BLaER1 (cell line): ENCODE data around the gene TC2N.

ENCODE experiments used
- H3K27ac ChIP-seq: shearing (Covaris generic); formaldehyde crosslinking; 2 replicates; pipeline ENCODE4 v1.8.1; 2022
- H3K27me3 ChIP-seq: shearing (Covaris generic); formaldehyde crosslinking; 2 replicates; pipeline ENCODE4 v1.8.1; 2022
- H3K36me3 ChIP-seq: shearing (Covaris generic); formaldehyde crosslinking; 2 replicates; pipeline ENCODE4 v1.8.1; 2022
- H3K4me1 ChIP-seq: shearing (Covaris generic); formaldehyde crosslinking; 2 replicates; pipeline ENCODE4 v1.8.1; 2022
- H3K4me2 ChIP-seq: shearing (Covaris generic); formaldehyde crosslinking; 2 replicates; pipeline ENCODE4 v1.8.1; 2022
- H3K4me3 ChIP-seq: shearing (Covaris generic); formaldehyde crosslinking; 2 replicates; pipeline ENCODE4 v1.8.1; 2022
- H3K9ac ChIP-seq: shearing (Covaris generic); formaldehyde crosslinking; 2 replicates; pipeline ENCODE4 v1.8.1; 2022
- H3K9me3 ChIP-seq: shearing (Covaris generic); formaldehyde crosslinking; 2 replicates; pipeline ENCODE4 v1.8.1; 2022
- H4K20me1 ChIP-seq: shearing (Covaris generic); formaldehyde crosslinking; 2 replicates; pipeline ENCODE4 v1.8.1; 2022
- Cebpa-rat ChIP-seq: shearing (Covaris generic); IDR thresholded peaks from 2 replicates; pipeline ENCODE4 v1.8.1; 2022

TC2N gene

GRCh38 chr14:91774140-91775096 is 92.9 kb downstream of the TC2N start:
- TF ChIP-seq Cebpa-rat: no peak
- H3K36me3 ChIP-seq: no peaks in the 10 kb centered on the region
- no peak overlapping the region for H3K4me3 ChIP-seq
- H3K27me3 ChIP-seq: no peaks in the 10 kb centered on the region
- no peaks in the 10 kb centered on the region for H3K9me3 ChIP-seq
- no peak overlapping the region for H3K27ac ChIP-seq
- no peak overlapping the region for H3K9ac ChIP-seq
- no peaks in the 10 kb centered on the region for H4K20me1 ChIP-seq
- no peaks in the 10 kb centered on the region; the same call in 1 of the 2 replicates for H3K4me1 ChIP-seq
- no peak overlapping the region for H3K4me2 ChIP-seq

- H4K20me1 ChIP-seq: no peaks in the 10 kb centered on the region
- no peaks in the 10 kb centered on the region for H3K27me3 ChIP-seq
- H3K9ac ChIP-seq: no peak overlapping the region
- no peak overlapping the region for H3K4me2 ChIP-seq
- no peaks in the 10 kb centered on the region for H3K9me3 ChIP-seq
- no peak for TF ChIP-seq Cebpa-rat
- H3K27ac ChIP-seq: no peak overlapping the region
- H3K4me1 ChIP-seq: no peaks in the 10 kb centered on the region; the same call in 1 of the 2 replicates
- H3K36me3 ChIP-seq: no peaks in the 10 kb centered on the region
- no peak overlapping the region for H3K4me3 ChIP-seq
Observed at GRCh38 chr14:91770185-91770584, 97.2 kb downstream of the TC2N start.

GRCh38 chr14:91755570-91756295 is 111.6 kb downstream of the TC2N start:
- Histone ChIP-seq H3K4me1 (peaks cover 14% of the 10 kb centered on the region; the same call in 1 of the 2 replicates), H3K9ac (no peak overlapping the region), H3K27ac (no peak overlapping the region), H3K9me3 (peaks cover 17% of the 10 kb centered on the region), H3K36me3 (no peaks in the 10 kb centered on the region), H3K4me2 (no peak overlapping the region), H4K20me1 (no peaks in the 10 kb centered on the region), H3K27me3 (no peaks in the 10 kb centered on the region), H3K4me3 (no peak overlapping the region)
- TF ChIP-seq Cebpa-rat: peak; percentile 65; the same call in 1 of the 2 replicates

- no peak overlapping the region for H3K9ac ChIP-seq
- H3K36me3 ChIP-seq: no peaks in the 10 kb centered on the region
- no peak overlapping the region for H3K27ac ChIP-seq
- no peaks in the 10 kb centered on the region for H4K20me1 ChIP-seq
- H3K9me3 ChIP-seq: peaks cover 8% of the 10 kb centered on the region; the same call in 1 of the 2 replicates
- no peak overlapping the region for H3K4me2 ChIP-seq
- peaks cover 14% of the 10 kb centered on the region; the same call in 1 of the 2 replicates for H3K4me1 ChIP-seq
- no peak for TF ChIP-seq Cebpa-rat
- H3K27me3 ChIP-seq: no peaks in the 10 kb centered on the region
- no peak overlapping the region for H3K4me3 ChIP-seq
Observed at GRCh38 chr14:91754819-91755218, 112.5 kb downstream of the TC2N start.

- Histone ChIP-seq H3K9me3 (0 out of 2 replicates have a peak, but pooled peaks cover 1% of the 10 kb centered on the region), H3K4me3 (no peak overlapping the region), H3K4me1 (peaks cover 14% of the 10 kb centered on the region; the same call in 1 of the 2 replicates), H3K36me3 (no peaks in the 10 kb centered on the region), H3K4me2 (peak overlapping the region; percentile 11; the same call in 1 of the 2 replicates), H4K20me1 (no peaks in the 10 kb centered on the region), H3K27me3 (no peaks in the 10 kb centered on the region), H3K27ac (no peak overlapping the region), H3K9ac (no peak overlapping the region)
- TF ChIP-seq Cebpa-rat: no peak
Observed at GRCh38 chr14:91754185-91754584, 113.2 kb downstream of the TC2N start.

- H3K4me2 ChIP-seq: peak overlapping the region; percentile 11
- H3K9me3 ChIP-seq: no peaks in the 10 kb centered on the region
- H3K4me1 ChIP-seq: peaks cover 14% of the 10 kb centered on the region; the same call in 1 of the 2 replicates
- H3K27ac ChIP-seq: no peak overlapping the region
- no peaks in the 10 kb centered on the region for H4K20me1 ChIP-seq
- no peaks in the 10 kb centered on the region for H3K27me3 ChIP-seq
- H3K9ac ChIP-seq: no peak overlapping the region
- H3K36me3 ChIP-seq: no peaks in the 10 kb centered on the region
- no peak overlapping the region for H3K4me3 ChIP-seq
- TF ChIP-seq Cebpa-rat: no peak
Observed at GRCh38 chr14:91753501-91754128, 113.7 kb downstream of the TC2N start.

GRCh38 chr14:91752961-91753360 is 114.4 kb downstream of the TC2N start:
- H3K27ac ChIP-seq: no peak overlapping the region
- no peaks in the 10 kb centered on the region for H3K27me3 ChIP-seq
- H4K20me1 ChIP-seq: no peaks in the 10 kb centered on the region
- no peak overlapping the region for H3K4me3 ChIP-seq
- no peak overlapping the region for H3K9ac ChIP-seq
- H3K4me2 ChIP-seq: peak overlapping the region; percentile 11
- peaks cover 14% of the 10 kb centered on the region; the same call in 1 of the 2 replicates for H3K4me1 ChIP-seq
- no peaks in the 10 kb centered on the region for H3K9me3 ChIP-seq
- no peaks in the 10 kb centered on the region for H3K36me3 ChIP-seq
- no peak for TF ChIP-seq Cebpa-rat

GRCh38 chr14:91751719-91752118 is 115.6 kb downstream of the TC2N start:
- Histone ChIP-seq H3K36me3 (no peaks in the 10 kb centered on the region), H3K9ac (no peak overlapping the region), H3K27me3 (no peaks in the 10 kb centered on the region), H3K4me2 (no peak overlapping the region), H4K20me1 (no peaks in the 10 kb centered on the region), H3K4me1 (peaks cover 14% of the 10 kb centered on the region; the same call in 1 of the 2 replicates), H3K27ac (no peak overlapping the region), H3K4me3 (no peak overlapping the region), H3K9me3 (no peaks in the 10 kb centered on the region)
- no peak for TF ChIP-seq Cebpa-rat

- H3K4me1 ChIP-seq: peaks cover 14% of the 10 kb centered on the region; the same call in 1 of the 2 replicates
- H3K9ac ChIP-seq: no peak overlapping the region
- H3K9me3 ChIP-seq: no peaks in the 10 kb centered on the region
- H3K27ac ChIP-seq: no peak overlapping the region
- TF ChIP-seq Cebpa-rat: peak; percentile 63; the same call in 1 of the 2 replicates
- no peaks in the 10 kb centered on the region for H3K36me3 ChIP-seq
- no peaks in the 10 kb centered on the region for H4K20me1 ChIP-seq
- no peak overlapping the region for H3K4me3 ChIP-seq
- H3K27me3 ChIP-seq: no peaks in the 10 kb centered on the region
- no peak overlapping the region for H3K4me2 ChIP-seq
Observed at GRCh38 chr14:91750634-91751198, 116.6 kb downstream of the TC2N start.
